ENCODE data around the gene CACYBP. TPM values are rescaled to one million over a fixed set of nuclear protein-coding genes. Genes with fewer than 3 reads are reported as not detected.

CACYBP gene
- polyA plus RNA-seq, 1 donor from 2014 or later = 484 TPM

GRCh38 chr1:174990382-174990999, 9.3 kb upstream of the CACYBP start:
- no peak overlapping the region for H2AFZ ChIP-seq (ENCODE audit: low read depth, low read length)
- H3K36me3 ChIP-seq (ENCODE audit: insufficient read depth, low read length) = no peaks in the 10 kb centered on the region
- H3K9me3 ChIP-seq (ENCODE audit: low read length) = no peaks in the 10 kb centered on the region
- no peaks in the 10 kb centered on the region for H3K9me2 ChIP-seq (ENCODE audit: insufficient read depth, low read length)
- H3K4me3 ChIP-seq (ENCODE audit: low read length) = no peak overlapping the region
- no peak for TF ChIP-seq TAF1 (IDR thresholded peaks at IDR 0.05; ENCODE audit: low read depth)
- no peak for TF ChIP-seq RAD21 (conservative IDR thresholded peaks at IDR 0.05)
- TF ChIP-seq EZH2 (IDR thresholded peaks at IDR 0.05; ENCODE audit: borderline replicate concordance, insufficient read depth, low read length, poor library complexity, severe bottlenecking) = no peak
- TF ChIP-seq CTCF (IDR thresholded peaks at IDR 0.05; ENCODE audit: poor library complexity, severe bottlenecking) = no peak
- no peak for TF ChIP-seq MXI1 (conservative IDR thresholded peaks at IDR 0.05; ENCODE audit: poor library complexity, severe bottlenecking)
- TF ChIP-seq POLR2AphosphoS5 (IDR thresholded peaks at IDR 0.05) = no peak
- TF ChIP-seq EP300 (conservative IDR thresholded peaks at IDR 0.05; ENCODE audit: poor library complexity, severe bottlenecking) = no peak
- no peak for TF ChIP-seq REST (IDR thresholded peaks at IDR 0.05; ENCODE audit: borderline replicate concordance)
- TF ChIP-seq SMC3 (conservative IDR thresholded peaks at IDR 0.05; ENCODE audit: poor library complexity) = no peak
- no peak overlapping the region for H3K27ac ChIP-seq (ENCODE audit: low read length)
- H3K9ac ChIP-seq (ENCODE audit: low read length) = no peak overlapping the region
- no peaks in the 10 kb centered on the region for H4K20me1 ChIP-seq (ENCODE audit: insufficient read depth)
- no peaks in the 10 kb centered on the region for H3F3A ChIP-seq (ENCODE audit: insufficient read depth, low read length, poor library complexity, severe bottlenecking)
- no peaks in the 10 kb centered on the region for H3K79me2 ChIP-seq (replicated peaks; ENCODE audit: insufficient read depth, low read length)
- no peak overlapping the region for H3K4me2 ChIP-seq (ENCODE audit: low read length)
- H3K27me3 ChIP-seq (ENCODE audit: insufficient read depth, low read depth, low read length) = no peaks in the 10 kb centered on the region

GRCh38 chr1:174991473-174991872, 8.3 kb upstream of the CACYBP start:
- Histone ChIP-seq H3K9me2 (ENCODE audit: insufficient read depth, low read length) (no peaks in the 10 kb centered on the region), H3K79me2 (replicated peaks; ENCODE audit: insufficient read depth, low read length) (no peaks in the 10 kb centered on the region), H3K27ac (ENCODE audit: low read length) (no peak overlapping the region), H3K4me2 (ENCODE audit: low read length) (no peak overlapping the region), H3F3A (ENCODE audit: insufficient read depth, low read length, poor library complexity, severe bottlenecking) (no peaks in the 10 kb centered on the region), H3K4me3 (ENCODE audit: low read length) (no peak overlapping the region), H3K9ac (ENCODE audit: low read length) (no peak overlapping the region), H3K9me3 (ENCODE audit: low read length) (no peaks in the 10 kb centered on the region), H3K36me3 (ENCODE audit: insufficient read depth, low read length) (no peaks in the 10 kb centered on the region), H2AFZ (ENCODE audit: low read depth, low read length) (no peak overlapping the region), H3K27me3 (ENCODE audit: insufficient read depth, low read depth, low read length) (no peaks in the 10 kb centered on the region), H4K20me1 (ENCODE audit: insufficient read depth) (no peaks in the 10 kb centered on the region)
- TF ChIP-seq SMC3 (conservative IDR thresholded peaks at IDR 0.05; ENCODE audit: poor library complexity) (no peak), TAF1 (IDR thresholded peaks at IDR 0.05; ENCODE audit: low read depth) (no peak), POLR2AphosphoS5 (IDR thresholded peaks at IDR 0.05) (no peak)

All from neural cell (in vitro differentiated cells).